GM12801 (cell line): ENCODE data around the gene CHST8.

Experiments
- TF ChIP-seq, protein P1 (sequence below): IDR thresholded peaks from one replicate; pipeline ENCODE4 v1.5.1; 2011; ENCODE audit warnings: control low read depth; ENCODE audit not compliant: insufficient read length; ENCODE audit errors: extremely low read depth

Gene CHST8

DNA sequence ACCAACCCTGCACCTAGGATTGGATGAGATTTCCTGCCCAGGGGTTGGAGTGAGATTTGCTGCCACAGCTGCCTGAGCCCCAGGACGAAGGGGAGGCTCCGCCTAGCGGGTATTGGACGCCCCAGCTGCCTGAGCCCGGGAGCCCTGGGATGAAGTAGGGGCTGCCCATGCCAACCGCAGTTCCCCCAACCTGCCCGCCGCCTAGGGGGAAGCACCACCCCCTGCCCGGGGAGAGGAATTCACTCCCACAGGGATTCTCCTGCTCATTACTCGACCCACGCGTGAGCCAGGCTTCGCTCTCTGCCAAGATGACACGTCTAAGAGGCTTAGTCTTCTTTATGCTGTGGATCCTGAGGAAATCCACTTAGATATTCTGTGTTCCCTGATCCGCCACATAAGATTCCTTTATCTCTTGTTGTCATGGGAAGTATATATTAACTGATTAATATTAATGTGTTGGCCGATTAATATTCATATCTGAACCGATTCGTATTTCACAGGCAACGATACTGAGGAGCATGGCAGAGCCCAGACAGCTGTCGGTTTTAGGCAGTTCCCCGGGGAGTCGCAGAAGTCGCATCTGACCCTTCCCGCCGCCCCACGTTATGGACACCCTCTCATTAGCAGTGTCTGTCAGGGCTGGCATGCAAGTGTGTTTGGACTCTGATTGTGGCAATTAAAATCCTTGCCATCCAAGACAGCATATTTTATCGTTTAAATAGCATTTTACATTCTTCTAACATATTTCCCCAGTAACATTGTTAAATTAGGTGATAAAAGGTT is 130.5 kb downstream of the CHST8 start:
- TF ChIP-seq, protein P1, sequence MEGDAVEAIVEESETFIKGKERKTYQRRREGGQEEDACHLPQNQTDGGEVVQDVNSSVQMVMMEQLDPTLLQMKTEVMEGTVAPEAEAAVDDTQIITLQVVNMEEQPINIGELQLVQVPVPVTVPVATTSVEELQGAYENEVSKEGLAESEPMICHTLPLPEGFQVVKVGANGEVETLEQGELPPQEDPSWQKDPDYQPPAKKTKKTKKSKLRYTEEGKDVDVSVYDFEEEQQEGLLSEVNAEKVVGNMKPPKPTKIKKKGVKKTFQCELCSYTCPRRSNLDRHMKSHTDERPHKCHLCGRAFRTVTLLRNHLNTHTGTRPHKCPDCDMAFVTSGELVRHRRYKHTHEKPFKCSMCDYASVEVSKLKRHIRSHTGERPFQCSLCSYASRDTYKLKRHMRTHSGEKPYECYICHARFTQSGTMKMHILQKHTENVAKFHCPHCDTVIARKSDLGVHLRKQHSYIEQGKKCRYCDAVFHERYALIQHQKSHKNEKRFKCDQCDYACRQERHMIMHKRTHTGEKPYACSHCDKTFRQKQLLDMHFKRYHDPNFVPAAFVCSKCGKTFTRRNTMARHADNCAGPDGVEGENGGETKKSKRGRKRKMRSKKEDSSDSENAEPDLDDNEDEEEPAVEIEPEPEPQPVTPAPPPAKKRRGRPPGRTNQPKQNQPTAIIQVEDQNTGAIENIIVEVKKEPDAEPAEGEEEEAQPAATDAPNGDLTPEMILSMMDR, result no peak

DNA sequence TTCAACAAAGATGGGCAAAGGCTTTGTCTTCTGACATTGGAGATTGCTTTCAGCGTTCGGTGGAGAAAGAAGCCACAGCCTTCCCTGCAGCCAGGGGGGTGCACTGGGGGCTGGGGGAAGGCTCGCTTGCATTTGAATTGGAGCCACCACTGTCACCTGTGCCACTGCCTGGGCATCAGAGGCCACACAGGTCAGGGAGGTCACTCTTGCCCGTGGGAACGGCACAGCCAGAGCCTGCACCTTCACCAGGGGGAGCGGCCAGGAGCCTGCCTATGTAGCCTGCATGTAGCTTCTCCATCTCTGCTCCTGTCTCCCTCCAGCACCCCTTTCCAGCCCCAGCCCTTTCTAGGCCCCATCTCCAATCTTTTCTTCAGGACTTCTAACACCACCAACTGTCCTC is 131.2 kb downstream of the CHST8 start:
- TF ChIP-seq, protein P1, result no peak

DNA sequence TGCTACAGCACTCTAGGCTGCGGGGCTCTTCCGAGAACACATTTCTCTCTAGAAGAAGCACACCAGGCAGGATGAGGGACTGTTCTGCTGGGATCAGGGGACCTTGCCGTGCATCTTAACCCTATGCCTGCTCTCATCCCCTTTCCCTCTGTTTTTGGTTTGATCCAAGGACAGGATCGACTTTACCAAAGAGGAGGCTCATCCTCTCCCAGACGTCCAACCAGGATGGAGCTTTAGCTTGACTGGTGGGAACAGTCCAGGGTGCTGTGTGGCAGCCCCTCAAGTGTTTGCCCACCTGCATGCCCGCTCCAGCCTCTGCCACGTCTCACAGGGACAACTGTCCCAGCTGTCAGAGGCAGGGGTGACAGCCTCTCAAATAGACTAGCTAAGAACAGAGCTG is 132.6 kb downstream of the CHST8 start:
- TF ChIP-seq, protein P1, result no peak

DNA sequence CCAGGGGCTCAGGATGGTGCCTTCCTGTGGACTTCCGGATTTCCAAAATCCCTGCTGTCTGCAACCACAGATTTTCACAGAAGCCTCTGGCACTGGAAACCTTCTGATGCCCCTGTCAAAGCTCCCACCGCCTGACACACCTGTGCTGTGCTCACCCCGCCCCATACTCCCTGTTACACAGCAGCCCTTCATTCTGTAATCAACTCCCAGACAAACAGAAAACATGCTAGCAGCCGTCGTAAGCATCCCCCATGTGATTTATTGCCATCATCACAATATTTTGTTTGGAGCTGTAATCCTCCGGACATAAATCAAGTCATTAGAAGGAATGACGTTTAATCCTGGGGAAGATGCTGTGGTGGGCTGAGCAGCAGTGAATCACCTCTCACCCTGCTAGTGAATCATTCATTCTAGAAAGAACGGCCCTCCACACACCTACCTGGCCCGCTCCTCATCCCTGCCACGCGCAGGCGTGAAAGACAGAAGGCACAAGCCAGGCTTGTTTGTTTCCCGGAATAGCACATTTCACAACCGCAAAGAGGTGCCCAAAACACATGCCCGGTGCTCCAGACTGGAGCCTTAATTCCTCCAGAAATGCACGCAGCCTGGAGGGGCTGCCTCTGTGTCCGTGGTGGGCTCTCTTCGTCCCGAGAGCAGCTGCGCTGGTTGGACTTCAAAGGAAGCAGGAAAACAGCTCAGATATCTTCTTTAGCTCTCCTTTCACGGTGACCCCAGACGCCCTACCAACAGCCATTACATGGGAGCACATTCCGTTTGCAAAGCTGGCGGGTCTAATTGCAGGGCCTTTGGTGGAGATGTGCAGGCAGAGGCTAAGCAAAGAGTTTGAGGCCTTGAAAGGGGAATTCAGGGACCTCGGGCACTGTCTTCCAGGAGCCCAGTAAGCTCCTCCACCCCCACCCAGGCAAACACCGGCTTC is 133.6 kb downstream of the CHST8 start:
- TF ChIP-seq, protein P1, result no peak

DNA sequence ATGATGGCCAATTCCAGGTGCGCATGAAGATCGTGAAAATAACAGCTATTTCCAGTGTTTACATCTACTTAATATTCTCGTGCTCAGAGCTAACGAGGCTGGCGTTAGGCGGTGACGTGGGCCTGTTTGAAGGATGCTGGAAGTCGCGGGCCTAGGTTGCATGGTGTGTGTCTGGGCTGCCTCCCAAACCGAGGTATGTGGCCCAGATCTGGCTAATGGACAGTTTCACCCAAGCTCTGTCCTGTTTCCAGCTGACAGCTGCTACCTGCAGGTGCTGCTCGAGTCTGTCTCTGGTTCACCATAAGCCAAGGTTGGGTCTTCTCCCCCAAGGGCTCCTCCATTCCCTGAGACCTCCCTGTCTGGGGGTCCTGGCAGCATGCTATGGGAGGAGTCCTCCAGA is 134.4 kb downstream of the CHST8 start:
- TF ChIP-seq, protein P1, result no peak

DNA sequence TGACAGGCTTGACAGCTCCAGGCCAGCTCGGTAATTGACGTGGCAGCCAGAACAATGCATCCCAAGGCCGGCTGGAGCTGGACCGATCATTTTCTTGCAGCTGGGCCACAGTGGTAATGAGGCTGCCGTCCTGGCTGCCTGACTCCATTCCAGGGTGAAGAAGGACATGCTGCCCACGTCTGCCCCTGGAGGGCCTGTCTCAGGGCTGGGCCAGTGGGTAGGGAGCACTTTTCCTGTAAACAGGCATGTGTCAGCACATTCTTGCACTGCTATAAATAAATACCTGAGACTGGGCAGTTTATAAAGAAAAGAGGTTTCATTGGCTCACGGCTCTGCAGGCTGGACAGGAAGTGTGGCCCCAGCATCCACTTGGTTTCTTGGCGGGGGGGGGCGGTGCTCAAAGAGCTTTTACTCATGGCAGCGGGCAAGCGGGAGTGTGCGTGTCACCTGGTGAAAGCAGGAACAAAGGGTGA is 136.8 kb downstream of the CHST8 start:
- TF ChIP-seq, protein P1, result no peak

DNA sequence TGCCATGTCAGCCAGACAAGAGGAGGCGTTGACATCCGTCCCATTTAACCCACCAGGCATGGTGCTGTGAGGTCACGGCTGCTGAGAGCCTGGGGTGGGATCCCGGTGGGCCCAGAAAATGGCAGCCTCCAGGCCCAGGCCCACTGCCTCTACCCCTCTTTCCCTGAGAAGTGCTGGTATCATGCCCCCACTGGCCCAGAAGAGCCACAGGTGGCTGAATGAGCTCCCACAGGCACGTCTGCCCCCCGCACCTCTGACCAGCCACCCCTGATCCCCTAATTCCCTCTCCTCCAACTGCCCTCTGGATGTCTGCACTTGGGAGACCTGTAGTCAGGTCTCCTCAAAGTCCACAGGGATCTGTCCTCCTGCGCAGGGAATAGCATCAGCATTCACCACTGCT is 137.6 kb downstream of the CHST8 start:
- TF ChIP-seq, protein P1, result no peak
